ENCODE results near the gene MYLK.
"Not testable (repeated sequence)": the region's sequence is repeated elsewhere in the genome, so short reads cannot be mapped to it uniquely, and the experiment has no call there.

The MYLK gene

DNA sequence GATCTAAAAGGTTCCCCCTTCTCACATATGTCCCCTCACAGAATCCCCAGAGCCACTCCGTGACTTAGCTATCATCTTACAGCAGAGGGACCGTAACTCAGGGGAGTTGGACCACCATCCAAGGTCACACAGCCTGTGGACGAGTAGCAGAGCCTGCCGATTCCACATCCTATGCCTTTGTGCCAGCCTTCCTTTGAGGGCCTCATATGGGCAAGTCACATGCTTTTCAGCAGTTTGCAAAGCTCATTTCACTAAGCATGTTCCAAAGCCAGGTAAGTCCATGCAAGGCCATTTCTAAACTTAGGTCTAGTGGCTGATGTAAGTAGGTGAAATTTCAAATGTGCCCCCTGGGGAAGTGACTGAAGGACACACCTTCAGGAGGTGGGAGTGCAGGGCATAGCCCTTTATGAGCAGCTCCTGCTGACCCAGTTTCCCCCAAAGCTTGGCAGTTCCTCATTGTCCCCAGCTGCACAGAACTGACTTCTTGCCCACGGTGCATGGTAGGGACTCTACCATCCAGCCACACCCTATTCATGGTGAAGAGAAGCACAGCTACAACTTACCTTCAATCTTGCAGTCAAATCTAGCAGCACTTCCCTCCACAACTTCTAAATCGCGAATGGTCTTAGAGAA, 265.9 kb downstream of the MYLK start:
- DNase-seq: no peak

DNA sequence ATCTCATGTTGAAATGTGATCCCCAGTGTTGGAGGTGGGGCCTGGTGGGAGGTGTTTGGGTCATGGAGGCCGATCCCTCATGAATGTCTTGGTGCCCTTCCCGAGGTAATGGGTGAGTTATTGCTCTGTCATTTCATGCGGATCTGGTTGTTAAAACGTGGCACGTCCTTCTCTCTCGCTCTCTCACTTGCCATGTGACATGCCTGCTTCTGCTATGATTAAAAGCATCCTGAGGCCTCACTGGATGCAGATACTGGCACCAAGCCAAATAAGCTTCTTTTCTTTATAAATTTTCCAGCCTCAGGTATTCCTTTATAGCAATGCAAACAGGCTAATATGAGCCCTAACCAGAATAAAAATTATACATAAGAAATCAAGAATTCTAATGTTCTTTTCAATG, 267.5 kb downstream of the MYLK start:
- no peak for DNase-seq

DNA sequence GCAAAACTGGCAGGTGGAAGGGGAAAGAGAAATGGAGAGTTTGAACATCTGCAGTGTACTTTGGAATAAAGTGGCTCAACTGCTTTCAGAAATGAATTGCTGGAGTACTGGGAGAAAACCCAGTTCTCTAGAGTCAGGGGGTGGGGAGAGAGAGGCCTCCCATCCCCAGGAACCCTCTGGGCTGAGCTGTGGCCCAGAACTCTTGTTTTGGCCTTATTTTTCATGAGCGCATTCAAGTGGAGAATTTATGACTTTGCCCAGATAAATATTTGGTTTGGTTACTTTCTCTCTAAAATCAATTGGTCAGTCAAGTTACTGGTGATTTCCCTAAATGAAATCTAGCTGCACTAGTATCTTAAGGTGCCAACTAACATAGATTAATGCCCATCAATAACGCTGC, 270.6 kb downstream of the MYLK start:
- DNase-seq: no peak

DNA sequence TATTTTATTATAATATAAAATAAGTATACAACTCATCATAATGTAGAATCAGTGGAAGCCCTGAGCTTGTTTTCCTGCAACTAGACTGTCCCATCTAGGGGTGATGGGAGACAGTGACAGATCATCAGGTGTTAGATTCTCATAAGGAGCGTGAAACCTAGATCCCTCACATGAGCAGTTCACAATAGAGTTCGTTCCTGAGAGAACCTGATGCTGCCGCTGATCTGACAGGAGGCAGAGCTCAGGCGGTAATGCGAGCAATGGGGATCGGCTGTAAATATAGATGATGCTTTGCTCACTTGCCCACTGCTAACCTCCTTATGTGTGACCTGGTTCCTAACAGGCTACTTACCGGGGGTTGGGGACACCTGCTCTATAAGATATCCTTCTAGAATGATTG, 272.5 kb downstream of the MYLK start:
- not testable (repeated sequence) for DNase-seq

DNA sequence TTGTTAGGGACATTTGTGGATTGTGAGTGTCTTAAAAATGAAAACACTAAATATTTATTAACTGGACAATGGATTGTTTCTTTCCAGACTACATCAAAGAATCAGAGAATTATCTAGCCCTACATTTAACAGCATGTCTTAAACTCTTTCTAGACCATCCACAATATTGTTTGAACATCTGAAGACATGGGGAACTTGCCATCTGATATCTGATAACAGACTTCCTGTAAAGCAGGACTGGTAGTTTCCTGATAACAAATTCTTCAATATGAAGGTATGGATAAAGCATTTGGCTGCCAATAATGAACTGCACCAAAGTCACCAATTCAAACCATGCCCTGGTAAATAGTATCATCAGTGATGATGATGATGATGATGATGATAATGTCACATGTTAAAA, 273.1 kb downstream of the MYLK start:
- no peak for DNase-seq

DNA sequence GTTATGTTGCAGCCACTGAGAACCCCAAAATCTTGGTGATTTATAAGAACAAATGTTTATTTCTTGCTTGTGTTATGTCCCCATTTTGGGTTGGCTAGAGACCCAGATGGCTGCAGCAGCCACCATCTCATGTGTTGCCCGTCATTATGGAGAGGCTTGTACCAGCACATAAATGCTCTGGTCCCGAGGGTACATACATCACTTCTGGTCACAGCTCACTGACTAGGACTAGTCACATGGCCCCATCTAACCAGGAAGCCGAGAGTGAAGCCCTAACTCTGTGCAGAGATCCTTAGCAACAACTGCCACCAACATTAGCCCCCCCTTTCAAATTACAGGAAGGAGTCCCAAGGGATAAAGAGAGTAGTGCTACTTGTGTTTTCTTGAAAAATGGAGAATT, 273.8 kb downstream of the MYLK start:
- DNase-seq: no peak

DNA sequence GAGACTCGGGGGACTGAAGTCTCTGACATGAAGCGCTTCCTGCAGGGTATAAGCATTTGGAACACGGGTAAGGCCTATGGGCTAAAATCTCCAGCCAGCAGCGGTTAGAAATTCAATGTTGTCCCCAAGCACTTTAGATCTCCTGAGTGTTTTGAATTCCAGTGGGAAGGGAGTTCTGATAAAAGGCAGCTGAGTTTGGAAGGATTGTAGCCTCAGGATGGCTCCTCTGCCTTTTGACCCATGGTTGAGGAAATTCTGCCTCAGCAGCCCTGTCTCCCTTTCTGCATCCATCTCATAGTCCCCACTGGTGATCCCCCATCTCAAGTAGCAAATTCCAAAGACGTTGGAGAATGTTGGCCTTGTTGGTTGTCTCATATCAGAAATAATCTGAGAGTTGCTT, 275.1 kb downstream of the MYLK start:
- DNase-seq: no peak

DNA sequence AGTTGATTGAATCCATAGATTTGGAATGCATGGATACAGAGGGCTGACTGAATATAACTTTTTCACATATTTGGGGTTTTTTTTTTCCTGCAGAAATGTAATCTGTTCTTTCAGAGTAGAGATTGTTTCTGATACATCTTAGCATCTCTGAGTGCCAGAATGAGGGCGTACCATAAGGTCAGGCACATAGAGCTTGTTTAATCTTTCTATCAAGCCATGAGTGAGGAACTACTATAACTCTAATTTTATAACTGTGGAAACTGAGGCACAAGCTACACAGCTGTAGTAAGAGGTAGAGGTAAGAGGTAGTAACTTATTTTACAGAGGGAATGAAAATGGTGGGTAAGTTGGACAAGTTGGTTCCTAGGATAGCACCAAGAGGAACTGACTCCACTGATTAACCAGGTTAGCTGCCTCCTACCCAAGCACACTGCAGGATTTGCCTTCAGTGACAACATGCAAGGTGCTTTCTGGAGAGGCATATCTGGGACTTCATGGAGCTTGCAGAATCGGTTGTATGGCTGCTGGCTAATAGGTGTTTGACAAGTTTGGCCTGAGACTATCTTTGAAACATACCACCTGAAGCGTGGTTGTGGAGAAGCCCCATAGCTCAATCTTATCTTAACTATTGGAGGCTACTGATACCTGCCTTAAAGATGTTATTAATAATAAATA, 275.7 kb downstream of the MYLK start:
- no peak for DNase-seq

DNA sequence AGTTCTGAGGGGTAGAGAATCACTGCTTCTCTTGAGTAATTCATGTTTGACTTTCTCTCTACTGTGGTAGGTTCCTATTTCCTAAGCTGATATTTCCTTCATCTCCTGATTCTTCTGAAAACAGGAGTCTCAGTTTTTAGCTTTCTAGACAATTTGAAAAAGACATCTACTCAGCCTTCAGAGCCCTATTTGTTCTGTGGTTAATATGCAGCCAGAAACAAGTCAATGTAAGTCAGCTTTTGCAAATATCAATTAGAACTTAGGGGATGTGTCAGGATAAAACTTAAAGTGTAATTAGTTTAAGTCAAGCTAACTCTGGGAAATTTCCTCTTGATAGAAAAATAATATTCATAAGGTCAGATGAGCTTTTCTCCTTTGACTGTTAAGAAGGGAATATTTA, 277.6 kb downstream of the MYLK start:
- DNase-seq: no peak

DNA sequence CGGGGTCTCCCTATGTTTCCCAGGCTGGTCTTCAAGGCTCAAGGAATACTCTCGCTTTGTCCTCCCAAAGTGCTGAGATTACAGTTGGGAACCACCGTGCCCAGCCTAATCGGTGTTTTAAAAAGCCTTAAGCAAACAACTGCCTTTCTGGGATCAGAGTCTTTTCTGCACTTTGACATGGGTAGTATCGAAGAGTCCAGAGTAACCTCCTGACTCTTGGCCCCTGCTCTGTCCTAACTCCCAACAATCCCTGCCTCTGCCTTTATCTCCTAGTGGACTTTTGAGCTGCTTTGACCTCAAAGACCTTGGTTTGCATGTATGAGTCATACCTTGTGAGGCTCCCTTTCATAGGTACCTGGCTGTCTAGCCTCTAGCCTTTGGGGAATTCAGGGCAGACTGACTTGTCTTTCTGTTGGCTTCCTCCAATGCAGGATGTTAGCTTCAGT, 278.3 kb downstream of the MYLK start:
- DNase-seq: no peak

DNA sequence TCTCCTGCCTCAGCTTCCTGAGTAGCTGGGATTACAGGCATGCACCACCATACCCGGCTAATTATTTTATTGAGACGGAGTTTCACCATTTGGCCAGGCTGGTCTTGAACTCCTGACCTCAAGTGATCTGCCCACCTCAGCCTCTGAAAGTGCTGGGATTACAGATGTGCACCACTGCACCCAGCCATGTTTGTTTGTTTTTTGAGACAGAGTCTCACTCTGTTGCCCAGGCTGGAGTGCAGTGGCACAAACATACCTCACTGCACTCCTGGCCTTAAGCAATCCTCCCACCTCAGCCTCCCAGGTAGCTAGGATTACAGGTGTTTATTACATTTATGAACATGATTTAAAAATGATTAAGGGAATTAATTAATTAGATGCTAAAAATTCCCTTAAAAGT, 281.0 kb downstream of the MYLK start:
- DNase-seq: not testable (repeated sequence)

DNA sequence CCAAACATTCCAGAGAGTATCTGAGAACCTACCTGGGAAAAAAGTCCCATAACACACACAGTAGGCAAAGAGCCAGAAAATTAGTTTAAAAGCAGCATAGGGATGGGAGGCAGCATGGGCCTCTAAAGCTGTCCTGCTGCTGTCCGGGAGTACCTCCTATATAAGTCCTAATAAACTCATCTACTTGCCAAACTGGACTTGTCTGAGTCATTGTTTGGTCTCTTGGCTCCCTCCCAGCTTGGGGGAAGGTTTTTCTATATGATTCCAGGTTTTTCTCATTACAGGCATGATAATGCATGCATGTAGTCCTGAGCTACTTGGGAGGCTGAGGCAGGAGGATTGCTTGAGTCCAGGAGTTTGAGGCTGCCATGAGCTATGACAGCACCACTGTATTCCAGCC, 281.8 kb downstream of the MYLK start:
- DNase-seq: no peak

DNA sequence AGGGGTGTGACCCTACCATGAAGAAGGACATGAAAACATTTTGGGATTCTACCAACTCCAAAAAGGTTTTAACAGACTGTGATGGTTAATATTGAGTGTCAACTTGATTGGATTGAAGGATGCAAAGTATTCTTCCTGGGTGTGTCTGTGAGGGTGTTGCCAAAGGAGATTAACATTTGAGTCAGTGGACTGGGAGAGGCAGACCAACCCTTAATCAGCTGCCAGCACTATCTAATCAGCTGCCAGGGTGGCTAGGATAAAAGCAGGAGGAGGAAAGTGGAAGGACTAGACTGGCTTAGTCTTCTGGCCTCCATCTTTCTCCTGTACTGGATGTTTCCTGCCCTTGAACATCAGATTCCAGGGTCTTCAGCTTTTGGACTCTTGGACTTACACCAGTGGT, 283.3 kb downstream of the MYLK start:
- not testable (repeated sequence) for DNase-seq

DNA sequence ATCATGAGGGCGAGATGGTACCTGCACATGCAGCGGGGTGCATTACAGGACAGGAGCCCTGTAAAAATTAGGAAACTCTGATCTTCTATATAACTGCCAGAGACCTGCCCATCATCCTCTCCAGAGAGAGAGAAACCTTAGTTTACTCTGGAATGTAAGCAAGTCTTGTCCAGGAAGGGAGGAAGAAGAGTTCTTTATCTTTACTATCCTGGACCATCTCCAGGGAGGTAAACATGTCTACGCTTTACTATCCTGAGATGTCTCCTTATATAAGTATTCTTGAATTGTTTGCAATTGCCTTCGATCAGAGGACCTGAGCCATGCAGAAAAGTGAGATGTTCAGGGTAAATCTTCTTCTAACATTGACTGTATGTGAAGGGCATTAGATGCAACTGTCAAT, 286.6 kb downstream of the MYLK start:
- DNase-seq: no peak

DNA sequence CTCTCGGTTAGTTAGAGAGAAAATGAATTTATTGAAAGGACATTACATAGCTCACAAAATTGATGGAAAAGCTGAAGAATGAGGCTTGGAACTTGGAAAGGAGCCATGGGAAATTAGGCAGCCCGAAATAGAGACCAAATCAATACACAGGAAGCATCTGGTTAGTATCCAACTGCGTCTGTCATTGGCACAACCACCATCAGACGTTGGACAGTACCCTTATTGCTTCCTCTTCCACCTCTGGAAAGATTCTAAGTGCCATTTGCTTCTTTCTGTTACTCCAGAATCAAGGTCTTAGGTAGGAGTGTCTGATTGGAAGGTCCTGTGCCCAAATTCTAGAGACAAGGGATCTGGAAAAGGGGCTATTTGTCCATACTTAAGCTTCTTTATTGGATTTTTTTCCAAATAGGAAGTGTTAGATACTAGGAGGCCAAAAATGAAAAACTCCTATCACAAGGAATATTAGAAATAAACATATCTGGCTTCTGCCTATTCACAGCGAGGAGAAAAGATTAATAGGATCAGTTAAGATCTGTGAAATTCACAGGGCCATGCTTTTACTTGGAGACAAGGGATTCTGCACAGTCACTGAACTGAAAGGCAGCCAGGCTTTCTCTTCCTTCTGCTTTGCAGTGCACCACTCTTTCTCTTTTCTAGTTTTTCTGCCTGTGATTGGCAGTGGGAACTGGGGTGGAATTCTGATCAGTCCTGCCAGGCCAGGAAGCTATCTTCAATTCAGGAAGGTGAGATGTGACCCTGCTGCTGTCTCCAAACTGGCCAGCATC, 288.5 kb downstream of the MYLK start:
- peak; percentile 4 for DNase-seq

DNA sequence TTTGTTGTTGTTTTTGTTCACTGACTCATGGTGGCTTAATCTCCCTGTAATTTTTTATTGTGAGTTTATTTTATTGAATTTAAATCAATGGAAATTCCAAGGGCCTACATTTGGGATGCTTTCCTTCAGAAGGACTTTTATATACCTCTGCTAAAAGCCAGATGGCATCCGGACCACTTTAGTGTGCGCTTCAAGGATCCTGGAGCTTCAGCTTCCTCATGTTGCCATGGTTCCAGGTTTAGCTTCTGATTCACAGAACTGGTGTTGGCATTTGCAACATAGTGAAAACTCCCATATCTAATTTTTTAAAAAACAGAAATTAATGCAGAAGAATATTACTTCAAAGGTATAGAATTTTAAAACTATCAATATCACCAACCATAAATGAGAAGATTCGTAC, 290.8 kb downstream of the MYLK start:
- no peak for DNase-seq

DNA sequence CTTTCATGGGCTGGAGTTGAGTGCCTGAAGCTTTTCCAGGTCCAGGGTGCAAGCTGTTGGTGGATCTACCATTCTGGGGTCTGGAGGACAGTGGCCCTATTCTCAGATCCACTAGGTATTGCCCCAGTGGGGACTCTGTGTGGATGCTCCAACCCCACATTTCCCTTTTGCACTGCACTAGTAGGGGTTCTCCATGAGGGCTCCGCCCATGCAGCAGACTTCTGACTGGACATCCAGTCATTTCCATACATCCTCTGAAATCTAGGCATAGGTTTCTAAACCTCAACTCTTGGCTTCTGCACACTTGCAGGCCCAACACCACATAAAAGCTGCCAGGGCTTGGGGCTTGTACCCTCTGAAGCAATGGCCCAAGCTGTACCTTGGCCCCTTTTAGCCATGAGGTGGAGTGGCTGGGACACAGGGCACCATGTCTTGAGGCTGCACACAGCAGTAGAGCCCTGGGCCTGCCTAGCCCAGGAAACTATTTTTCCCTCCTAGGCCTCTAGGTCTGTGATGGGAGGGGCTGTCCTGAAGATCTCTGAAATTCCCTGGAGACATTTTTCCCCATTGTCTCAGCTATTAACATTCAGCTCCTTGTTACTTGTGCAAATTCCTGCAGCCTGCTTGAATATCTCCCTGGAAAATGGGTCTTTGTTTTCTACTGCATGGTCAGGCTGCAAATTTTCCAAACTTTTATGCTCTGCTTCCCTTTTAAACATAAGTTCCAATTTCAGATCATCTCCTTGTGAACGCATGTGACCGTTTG, 293.3 kb downstream of the MYLK start:
- no peak for DNase-seq

DNA sequence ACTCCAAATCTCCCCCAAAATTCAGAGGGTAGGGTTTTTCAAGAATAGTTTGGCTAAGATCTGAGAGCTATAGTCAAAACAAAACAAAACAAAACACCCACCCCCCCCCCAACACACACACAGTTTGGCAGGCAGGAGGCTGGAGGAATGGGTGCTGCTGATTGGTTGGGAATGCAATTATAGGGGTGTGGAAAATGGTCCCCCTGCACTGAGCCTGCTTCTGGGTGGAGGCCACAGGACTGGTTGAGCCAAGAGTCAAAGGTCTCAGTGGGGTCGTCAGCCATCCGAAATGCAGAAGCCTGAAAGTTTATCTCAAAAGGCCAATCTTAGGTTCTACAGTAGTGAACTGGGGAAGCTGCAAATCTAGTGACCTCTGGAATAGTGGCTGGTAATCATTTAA, 296.7 kb downstream of the MYLK start:
- DNase-seq: no peak

DNA sequence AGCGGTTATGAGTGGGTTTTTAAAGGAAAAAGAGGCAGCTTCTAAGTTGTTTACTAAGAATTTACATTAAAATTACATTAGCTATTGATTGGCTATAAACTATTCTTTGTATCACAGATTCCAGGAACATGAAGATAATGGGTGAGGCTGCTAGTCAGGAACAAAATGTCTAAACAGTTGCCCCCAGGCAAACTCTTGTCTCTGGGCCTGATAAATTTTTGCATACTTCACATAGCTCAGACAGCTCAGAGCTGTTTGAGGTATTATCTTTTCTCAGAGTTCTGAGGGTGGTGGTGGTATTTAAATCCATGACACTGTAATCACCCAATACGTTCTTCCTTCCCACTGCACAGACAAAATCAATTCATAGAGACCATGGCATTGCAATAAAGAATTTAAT, 297.2 kb downstream of the MYLK start:
- DNase-seq: no peak

DNA sequence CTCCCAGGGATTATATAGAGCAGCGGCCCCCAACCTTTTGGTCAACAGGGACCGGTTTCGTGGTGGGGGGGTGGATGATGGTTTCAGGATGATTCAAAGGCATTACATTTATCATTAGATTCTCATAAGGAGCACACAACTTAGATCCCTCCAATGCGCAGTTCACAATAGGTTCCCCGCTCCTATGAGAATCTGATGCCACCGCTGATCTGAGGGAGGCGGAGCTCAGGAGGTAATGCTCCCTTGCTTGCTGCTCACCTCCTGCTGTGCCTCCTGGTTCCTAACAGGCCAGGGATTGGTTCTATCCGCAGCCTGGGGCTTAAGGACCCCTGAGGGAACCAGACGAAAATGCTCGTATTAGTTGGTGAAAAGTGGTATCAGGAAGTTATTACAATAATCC, 298.0 kb downstream of the MYLK start:
- DNase-seq: peak; percentile 43

DNA sequence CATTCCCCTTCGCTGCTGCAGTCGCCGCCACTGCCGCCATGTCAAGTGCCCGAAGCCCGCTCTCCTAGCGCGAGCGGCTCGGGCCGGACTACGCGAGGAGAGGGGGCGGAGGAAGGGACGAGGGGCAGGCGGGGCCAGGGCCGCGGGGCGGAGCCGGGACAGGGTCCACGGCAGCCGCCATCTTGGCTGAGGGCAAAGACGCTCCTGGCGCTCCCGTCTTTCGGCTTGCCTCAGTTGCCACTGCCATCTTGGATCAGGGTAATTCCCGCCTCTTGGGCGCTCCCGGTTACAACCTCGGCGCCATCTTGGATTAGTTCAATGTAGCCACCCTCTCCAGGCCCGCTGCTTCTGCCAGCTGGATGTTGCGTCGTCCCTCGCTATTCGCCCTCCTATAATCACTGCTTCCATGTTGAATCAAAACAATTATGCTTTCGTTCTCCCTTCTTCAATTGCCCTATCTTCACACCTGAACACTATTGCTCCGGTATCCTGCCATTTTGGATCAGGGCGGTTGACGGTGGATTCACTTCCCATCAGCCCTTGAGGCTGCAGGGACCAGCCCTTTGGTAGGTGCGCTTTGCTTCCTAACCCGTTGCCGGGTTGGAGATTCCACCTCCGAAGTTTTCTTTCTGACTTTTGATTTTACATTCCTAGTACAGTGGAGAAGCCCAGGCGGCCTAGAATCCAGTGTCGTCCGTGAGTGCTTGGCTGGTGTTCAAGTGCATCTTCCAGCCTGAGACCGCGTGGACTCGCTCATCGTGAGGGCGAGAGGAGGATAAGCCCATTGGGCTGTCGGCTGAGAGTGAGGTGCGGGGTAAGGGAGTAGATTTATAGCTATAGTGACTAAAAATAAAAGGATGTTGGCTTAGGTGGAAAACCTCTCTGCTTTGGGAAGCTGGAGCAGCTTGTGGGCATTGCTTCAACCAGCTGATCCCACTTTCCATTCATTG, 298.9 kb downstream of the MYLK start, which contains the start of gene HACD2:
Gene HACD2 (minus strand): TSS at position 66 of the 950 bp plus-strand sequence. CDS start 26 bp downstream, at position 40.
- peak; percentile 96 for DNase-seq
